HG02798 (cell line): ENCODE results near the gene XAF1.
"Not testable (repeated sequence)": the region's sequence is repeated elsewhere in the genome, so short reads cannot be mapped to it uniquely, and the experiment has no call there.

ENCODE experiments used
- ATAC-seq: cut with Tn5 transposase; IDR thresholded peaks from one replicate; pipeline ENCODE4 v1.9.1; 2021; ENCODE audit warnings: mild to moderate bottlenecking; ENCODE audit not compliant: unreplicated experiment, poor library complexity

The XAF1 gene, protein sequence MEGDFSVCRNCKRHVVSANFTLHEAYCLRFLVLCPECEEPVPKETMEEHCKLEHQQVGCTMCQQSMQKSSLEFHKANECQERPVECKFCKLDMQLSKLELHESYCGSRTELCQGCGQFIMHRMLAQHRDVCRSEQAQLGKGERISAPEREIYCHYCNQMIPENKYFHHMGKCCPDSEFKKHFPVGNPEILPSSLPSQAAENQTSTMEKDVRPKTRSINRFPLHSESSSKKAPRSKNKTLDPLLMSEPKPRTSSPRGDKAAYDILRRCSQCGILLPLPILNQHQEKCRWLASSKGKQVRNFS

DNA sequence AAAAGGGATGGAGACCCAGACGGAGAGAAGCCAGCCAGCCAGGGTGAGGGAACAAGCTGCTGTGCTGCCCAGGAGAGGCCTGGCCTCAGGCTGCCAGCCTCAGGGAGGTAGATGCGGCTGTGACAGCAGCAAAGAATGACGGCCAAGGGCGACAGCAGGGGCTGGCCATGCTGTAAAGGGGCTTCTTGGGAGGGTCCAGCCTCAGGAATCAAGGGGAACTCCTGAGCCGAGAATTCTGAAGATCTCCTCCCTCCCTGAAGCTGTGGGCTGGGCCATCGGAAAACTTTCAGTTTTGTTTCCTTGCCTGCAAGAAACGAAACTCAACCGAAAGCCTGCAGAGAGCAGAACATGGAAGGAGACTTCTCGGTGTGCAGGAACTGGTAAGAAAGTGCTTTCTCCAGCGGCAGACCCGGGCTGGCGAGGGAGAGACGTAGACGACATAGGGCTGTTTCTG is at the start of gene XAF1:
XAF1 (plus strand) TSS at position 316 of the 454 bp plus-strand sequence; CDS start at position 349, 33 bp downstream.
- no peak for ATAC-seq

DNA sequence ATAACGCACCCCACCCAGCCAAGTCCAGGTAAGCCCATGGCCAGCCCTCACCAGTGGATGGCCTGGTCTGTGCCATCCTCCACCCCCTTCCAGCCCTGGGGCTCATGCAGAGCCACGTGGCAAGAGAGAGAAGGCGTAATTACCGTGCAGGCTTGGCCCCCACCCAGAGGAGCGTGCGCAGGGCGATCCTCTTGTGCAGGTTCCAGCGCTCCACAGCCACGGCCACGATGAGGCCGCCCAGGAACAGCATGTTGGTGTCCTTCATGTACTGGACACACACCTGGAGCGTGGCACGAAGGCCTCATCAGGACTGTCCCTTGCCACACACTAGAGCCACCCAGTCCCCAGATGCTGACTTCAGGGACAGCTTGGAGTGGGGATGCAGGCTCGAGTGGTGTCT is 49.3 kb upstream of the XAF1 start:
- no peak for ATAC-seq

DNA sequence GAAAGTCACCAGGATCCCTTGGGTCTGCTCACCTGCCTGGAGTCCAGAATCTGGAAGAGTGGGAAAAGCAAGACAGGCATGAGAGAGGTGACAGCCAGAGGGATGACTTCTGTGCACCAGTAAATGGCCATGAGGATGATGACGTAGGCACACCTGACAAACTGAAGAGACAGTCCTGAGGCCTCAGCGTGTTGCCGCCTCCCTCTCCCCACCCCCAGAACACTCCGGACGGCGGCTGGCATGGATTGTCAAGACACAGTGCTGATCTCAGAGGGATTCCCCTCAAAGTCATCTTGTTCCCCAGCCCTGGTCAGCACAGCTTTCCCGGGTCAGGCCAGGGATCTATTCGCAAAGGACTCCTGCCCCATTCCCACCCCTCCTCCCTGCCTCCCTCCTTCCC is 48.9 kb upstream of the XAF1 start:
- ATAC-seq: no peak

- no peak for ATAC-seq
These were observed 47.4 kb upstream of the XAF1 start for GRCh38 chr17:6708357-6708961.

DNA sequence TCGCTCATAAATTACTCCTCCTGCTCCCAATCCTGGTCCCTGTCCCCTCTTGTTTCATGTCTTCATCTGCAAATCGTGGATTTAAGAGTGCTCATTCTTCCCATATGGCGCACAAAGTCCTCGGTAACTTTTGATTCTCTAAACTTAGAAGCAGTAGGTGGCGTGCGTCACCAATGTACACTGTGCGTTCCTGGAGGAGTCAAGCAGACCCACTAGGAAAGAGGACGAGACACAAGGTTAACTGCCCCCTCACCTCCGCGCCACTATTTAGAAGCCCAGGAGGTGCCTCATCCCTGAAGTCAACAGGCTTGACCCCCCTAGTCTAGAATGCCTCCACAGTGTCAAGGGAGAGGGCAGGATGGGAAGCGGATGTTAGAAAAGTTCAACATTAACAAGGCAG is 45.5 kb upstream of the XAF1 start:
- no peak for ATAC-seq

DNA sequence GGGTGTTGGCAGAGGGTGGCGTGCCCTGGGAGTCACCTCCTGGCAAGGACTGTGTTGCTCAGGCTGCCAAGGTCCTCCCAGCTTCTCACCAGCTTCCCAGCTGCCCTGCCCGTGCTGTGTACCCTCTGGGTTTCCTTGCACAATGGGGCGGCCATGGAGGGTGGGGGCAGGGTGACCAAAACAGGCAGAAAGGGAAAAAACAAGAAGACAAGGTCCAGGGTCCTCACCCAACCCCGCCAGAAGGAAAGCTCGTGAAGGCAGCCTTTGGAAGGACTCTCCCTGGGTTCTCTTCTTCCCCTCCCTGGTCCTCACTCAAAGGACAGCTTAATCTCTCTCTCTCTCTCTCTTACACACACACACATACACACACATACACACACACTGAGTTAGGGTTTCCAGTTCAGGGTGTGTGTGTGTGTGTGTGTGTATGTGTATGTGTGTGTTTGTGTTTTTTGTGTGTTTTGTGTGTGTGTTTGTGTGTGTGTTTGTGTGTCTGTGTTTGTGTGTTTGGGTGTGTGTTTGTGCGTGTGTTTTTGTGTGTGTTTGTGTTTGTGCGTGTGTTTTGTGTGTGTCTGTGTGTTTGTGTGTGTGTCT is 44.7 kb upstream of the XAF1 start:
- no peak for ATAC-seq

GRCh38 chr17:6711681-6712057 is 44.2 kb upstream of the XAF1 start:
- no peak for ATAC-seq

- ATAC-seq: no peak
These were observed 43.6 kb upstream of the XAF1 start for GRCh38 chr17:6712058-6712853.

- no peak for ATAC-seq
These were observed 43.1 kb upstream of the XAF1 start for GRCh38 chr17:6712854-6713129.

- ATAC-seq: no peak
These were observed 42.5 kb upstream of the XAF1 start, which contains the start of gene SLC13A5 for GRCh38 chr17:6713130-6713917. TSS of gene SLC13A5 (minus strand) at chr17:6713369. CDS start at chr17:6713333, 36 bp downstream.

DNA sequence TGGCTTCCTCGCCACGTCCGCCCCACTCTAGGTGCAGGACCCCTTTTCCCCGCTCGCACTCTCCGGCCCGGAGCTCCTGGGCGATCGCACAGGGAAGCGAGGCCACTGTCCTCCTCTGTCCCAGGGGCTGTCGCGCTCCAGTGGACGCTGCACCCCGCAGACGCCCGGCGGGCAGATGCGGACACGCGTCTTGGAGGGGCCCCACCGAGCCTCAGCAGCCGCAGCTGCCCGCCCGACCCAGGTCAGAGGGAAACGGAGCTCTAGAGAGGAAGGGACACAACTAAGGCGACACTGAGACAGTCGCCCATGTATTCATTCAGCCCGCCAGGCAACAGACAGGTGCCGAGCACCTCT is 42.0 kb upstream of the XAF1 start:
- ATAC-seq: no peak

DNA sequence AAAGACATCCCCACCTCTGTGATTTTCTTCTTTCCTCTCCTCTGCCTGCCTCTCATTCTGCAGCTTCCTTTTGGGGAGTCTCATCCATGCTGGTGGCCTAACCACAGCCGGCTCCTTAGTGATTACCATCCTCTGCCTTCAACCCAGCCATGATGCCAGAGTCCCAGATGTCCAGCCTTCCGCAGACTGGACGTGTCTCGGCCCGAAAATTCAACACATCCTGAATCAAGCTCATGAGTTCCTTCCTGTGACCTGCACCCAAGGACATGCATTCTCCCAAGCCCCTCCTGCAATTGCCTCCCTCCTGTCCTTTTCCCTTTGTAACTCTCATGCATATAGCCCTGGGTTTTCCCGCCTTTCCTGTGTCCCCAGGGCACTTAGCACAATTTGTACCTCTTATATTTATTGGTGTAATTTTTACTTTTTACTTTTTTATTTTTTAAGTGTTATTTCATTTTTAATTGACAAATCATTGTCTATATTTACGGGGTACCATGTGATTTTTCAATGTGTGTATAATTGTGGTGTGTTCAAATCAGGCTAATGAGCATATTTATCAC is 41.5 kb upstream of the XAF1 start:
- no peak for ATAC-seq

- ATAC-seq: no peak
These were observed 39.1 kb upstream of the XAF1 start for GRCh38 chr17:6716736-6717135.

DNA sequence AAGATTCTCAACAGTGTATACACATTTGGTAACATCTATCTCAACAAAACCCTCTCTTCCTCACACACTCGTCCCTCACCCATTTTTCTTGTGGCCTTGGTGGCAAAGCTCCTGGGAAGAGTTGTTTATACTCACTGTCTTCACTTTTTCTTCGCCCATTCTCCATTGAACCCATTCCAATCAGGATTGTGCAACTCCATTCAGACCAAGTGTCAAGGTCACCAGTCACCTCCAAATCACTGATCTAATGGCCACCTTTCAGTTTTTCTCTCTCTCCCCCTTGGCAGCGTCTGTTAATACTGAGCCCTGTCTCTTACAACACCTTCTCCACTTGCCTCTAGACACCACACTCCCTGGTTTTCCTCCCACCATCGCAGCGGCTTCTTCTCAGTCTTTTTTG is 34.1 kb upstream of the XAF1 start:
- no peak for ATAC-seq

DNA sequence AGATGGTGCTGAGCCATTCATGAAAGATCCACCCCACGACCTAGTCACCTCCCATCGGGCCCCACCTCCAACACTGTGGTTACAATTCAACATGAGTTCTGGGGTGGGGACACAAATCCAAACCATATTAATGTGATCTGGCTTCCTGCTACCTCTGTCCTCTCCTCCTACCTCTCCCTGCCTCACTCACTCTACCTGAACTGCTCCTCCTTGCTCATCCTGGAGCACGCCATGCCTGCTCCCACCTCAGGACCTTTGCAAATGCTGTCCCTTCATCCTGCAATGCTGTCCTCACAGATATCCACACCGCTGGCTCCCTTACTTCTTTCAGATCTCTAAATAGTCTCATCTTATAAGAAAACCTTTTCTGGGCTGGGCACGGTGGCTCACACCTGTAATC is 31.8 kb upstream of the XAF1 start:
- ATAC-seq: no peak

DNA sequence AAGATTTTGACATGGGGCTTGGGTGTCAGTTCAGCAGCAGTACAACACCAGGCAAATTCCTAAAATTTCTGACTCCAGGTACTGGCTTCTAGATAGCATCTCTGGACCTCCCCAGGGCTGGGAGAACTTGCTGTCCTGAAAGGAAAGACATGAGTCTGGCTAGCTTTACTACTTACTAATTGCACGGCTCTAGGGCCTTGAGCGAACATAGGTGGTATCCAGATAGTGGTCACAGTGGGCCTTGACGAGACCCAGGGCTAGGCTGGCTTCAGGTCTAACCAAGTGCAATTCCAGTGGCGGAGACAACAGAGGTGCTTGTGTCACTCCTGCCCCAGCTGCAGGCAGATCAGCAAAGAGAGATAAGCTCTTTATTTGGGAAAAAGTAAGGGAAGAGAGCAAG is 26.3 kb upstream of the XAF1 start:
- ATAC-seq: no peak

GRCh38 chr17:6746665-6747064 is 9.2 kb upstream of the XAF1 start:
- not testable (repeated sequence) for ATAC-seq

DNA sequence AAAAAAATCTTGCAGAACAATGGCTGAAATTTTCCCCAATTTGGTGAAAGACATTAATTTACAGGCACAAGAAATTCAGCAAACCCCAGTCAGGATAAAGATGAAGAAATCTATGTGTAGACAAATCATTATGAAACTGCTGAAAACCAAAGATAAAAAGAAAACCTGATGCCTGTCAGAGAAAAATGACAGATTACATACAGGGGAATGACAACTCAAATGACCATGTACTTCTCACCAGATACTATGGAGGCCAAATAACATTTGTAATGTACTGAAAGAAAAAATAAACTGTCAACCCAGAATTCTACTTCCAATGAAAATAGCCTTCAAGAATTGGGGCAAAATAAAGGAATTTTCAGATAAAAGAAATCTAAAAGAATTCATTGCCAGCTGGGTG is 7.2 kb upstream of the XAF1 start:
- no peak for ATAC-seq

DNA sequence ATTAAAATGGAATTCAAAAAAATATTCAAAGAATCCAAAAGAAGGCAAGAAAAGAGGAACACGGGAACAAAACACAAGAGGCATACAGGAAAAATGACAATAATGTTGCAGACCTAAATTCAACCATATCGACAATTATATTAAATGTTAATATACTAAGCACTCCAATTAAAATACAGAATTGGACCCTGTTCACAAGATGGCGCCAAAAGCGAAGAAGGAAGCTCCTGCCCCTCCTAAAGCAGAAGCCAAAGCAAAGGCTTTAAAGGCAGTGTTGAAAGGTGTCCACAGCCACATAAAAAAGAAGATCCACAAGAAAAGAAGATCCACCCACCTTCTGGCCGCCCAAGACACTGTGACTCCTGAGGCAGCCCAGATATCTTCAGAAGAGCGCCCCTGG is 6.3 kb upstream of the XAF1 start:
- no peak for ATAC-seq
